8988T (cell line): Measurements from ENCODE around the gene IGFBP2.

ENCODE experiments used
- DNase-seq: peaks from one replicate; pipeline ENCODE4 v3.0.0; 2011

The IGFBP2 gene

GRCh38 chr2:216664593-216665034 lies 31.4 kb downstream of the IGFBP2 start:
- no peak for DNase-seq

GRCh38 chr2:216665242-216665641 lies 32.0 kb downstream of the IGFBP2 start:
- DNase-seq = no peak

- DNase-seq = no peak
These were observed 32.5 kb downstream of the IGFBP2 start for GRCh38 chr2:216665717-216666116.

DNA sequence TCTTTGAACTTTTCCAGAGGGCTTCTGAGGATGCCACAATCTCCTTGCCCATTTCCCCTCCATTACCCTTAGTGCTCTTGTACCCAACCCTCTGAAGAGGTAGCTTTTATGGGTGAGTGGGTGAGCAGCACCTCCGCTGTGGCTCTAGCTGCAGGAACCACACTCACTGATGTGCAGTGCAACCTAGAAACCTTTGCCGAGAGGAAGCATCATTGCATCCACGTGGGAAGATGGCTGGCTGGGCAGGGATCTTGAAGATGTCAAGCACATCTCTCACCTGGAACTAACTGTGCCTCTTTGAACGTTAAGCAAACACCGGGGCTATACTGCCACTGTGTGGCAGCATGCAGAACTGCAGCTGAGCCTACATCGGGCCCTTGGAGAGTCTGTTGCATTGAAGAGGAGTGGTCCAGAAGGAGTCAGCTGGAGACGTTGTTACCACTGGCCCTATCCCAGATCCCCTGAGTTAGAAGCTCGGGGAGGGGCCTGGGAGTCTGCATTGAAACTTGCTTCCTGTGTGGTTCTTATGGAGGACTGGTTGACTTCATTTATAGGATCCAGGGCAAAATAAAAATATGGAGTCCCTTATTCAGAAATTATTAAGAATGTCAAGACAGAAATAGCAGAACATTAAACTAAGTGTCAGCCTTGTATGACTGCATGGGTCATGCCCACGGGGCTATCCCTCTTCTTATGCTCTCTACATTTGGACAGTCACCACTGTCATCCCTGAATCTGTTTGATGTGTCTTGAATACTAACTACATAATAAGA lies 33.4 kb downstream of the IGFBP2 start:
- peak; percentile 67 for DNase-seq

GRCh38 chr2:216670266-216671080 lies 37.3 kb downstream of the IGFBP2 start:
- DNase-seq = no peak

GRCh38 chr2:216671081-216671411 lies 37.8 kb downstream of the IGFBP2 start:
- DNase-seq = no peak

GRCh38 chr2:216671791-216672343 lies 38.6 kb downstream of the IGFBP2 start:
- DNase-seq = no peak

GRCh38 chr2:216672466-216672865 lies 39.2 kb downstream of the IGFBP2 start:
- DNase-seq = no peak

GRCh38 chr2:216673021-216673420 lies 39.8 kb downstream of the IGFBP2 start:
- no peak for DNase-seq

GRCh38 chr2:216673609-216674008 lies 40.4 kb downstream of the IGFBP2 start:
- DNase-seq = no peak

- DNase-seq = no peak
These were observed 41.2 kb downstream of the IGFBP2 start for GRCh38 chr2:216674376-216674775.

DNA sequence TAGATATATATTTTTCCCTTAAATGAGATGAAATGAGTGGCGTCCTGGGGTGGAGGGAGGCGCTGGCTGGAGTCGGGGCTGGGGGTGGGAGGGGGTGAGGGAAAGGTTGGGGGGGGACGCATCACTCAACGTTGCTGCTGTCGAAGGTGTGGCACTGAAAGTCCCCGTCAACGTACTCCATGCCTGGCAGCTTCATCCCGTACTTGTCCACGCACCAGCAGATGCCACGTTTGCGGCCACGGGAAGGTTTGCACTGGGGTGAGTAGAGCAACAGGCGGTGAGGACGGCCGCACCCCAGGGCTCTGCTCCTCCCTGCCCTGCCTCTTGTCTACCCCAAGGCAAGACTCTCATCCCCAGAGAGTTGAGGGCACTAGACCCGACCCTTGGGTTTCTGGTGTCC lies 43.4 kb downstream of the IGFBP2 start:
- DNase-seq = no peak

DNA sequence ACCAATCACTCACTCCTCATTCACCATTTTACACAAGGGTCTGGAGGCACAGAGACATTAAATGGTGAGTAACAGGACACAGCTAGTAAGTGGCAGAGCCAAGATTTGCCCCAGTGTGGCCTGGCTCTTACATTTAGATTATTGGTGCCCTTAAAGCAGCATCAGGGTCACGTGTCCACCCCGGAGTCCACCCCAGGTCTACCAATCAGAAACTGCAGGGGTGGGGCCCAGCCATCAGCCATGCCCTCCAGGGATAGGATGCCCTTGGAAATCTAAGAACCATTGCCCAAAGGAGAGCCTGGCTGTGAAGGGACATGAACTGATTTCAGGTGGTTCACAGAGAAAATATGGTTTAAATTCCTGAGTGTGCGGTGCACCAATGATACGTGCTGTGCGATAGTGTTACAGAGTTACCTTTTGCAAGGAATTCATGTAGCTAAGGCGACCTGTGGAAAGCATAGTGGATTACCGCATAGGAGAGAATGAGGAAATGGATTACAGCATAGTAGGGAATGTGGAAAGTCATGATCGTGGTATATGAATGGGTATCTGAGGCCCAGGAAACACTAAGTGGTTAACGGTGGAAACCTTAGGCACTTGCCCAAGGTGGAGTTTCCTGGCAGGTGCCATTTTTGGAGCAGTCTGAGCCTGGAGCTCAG lies 44.3 kb downstream of the IGFBP2 start:
- no peak for DNase-seq

DNA sequence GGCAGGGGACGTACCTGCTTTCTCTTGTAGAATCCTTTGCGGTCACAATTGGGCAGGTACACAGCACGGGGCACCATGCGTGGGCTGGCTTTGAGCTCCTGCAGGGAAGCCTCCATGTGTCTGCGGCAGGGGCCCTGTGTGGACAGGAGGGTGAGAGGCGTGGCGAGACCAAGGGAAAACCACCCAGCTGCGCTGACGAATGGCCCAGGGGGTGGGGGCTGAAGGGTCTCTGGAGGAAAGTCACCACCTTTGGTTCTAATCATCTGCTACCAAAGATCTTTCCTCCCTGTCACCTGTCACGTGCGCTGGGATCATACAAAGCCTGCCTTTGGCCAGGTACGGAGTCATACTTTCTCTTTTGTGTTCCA lies 44.9 kb downstream of the IGFBP2 start:
- DNase-seq = no peak

DNA sequence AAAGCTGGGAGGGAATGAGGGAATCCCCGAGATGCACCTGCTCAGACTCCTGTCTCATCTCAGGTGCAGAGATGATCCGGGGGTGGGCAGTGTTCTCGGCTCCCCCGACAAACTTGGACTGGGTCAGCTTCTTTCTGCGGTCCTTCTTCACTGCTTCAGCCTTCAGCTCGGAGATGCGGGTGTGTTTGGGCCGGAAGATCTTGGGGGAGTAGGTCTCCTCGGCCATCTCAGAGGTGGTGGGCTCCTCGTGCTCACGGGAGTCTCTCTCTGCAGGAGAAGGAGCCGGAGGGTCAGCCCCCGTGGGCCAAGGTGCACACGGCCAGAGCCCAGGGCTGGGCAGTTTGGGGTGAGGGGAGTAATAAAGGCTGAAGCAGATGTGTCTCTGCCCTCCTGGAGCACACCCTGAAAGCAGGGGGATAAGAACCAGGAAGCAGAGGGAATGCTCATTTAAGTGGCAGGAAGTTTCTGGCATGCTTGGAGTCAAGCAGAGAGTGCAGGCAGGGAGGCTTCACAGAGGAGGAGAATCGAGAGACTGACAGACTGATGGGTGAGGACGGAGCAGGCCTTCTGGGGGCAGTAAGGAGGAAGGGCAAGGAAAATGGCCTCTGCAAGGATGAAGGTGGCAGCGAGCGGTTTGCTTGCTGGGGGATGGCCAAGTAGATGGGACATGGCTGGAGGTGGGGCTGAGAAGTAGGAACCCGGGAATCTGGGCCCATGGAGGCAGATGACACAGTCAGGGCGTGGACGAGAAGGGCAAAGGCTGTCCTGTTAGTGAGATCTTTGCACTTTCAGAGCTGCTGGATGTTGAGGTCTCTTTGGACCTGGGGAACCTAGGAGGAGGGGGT lies 45.8 kb downstream of the IGFBP2 start:
- DNase-seq = no peak

DNA sequence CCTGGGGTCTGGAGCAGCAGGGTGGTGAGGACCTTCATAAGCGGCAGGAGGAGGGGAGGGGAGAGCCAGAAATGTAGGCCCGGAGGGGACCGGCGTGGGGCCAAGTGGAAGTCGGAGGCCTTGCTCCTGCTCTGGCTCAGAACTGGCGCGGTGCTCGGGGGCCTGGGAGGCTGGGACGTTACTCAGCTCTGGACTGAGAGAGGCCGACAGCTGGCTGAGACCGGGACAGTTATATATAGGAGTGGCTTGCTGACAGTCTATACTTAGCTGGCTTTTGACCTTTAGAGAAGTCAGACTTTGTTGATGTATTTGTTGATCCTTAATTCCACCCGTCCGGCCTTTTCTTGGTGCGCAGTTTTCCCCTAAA lies 46.4 kb downstream of the IGFBP2 start:
- no peak for DNase-seq

DNA sequence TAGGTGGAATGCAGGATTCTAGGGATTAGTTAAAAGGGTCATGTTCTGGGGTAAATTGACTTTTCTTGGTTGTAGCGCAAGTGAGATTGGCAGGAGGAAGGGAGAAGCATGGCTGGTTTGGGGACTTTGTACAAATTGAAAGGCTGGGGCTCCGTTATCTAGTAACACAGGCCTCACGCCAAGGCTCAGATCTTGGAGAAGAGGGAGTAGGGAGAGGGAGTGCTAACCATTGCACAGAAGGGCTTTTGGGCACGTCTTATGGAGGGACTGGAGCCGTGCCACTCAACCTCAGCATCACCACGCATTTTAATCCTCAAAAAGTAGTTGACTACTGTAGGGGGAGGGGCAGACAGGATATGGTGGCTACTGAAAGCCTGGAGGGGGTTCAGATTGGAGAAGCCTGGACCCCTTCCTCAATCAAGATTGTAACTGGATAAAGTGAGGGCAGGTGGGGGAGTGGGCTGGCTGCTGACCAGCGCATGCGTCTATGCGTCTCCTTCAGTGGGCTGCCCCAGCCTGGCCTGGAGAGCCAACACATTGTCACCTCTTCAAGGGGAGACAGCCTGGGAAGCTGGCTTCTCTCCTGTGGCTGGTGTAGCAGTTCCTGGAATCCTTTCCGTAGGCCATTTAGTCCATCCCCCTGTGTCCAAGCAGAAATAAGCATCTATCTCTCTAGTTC lies 47.9 kb downstream of the IGFBP2 start:
- no peak for DNase-seq

DNA sequence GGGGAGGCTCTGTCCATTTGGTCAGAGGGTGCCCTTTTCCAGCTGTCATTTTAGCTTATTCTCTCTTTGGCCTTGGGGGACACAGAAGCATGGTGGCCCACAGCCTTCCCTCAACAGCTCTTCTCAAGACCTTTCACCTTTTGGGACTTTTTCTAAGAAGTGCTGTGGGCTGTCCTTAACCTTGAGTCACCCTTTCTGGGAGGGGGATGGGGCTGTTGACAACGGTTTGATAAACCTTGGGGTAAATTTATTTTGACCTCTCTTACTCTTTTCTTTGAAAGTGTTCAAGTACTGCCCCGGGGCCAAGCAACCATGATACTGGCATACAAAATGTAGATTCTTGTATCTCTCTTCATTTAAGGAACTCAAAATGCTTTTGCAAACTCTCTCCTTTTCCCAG lies 48.5 kb downstream of the IGFBP2 start:
- DNase-seq = no peak

DNA sequence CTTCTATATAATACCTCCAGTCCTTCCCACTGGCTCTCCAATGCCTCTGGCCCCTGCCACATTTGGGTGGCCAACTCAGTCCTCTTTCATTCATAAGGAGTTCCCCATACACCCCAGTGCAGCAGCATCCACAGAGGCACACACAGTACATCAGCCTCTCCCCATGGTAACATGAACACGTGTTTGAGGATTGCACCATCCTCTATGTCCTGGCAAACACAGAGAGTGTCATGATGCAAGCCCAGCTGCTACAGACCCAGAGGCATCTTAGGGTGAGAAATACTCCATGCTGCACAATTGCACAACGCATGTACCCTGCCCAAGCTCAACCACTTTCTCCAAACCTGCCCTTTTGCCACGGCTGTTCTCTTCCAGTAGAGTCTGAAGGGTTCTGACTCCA lies 50.6 kb downstream of the IGFBP2 start:
- no peak for DNase-seq

GRCh38 chr2:216685327-216685875 lies 52.2 kb downstream of the IGFBP2 start:
- DNase-seq = no peak

DNA sequence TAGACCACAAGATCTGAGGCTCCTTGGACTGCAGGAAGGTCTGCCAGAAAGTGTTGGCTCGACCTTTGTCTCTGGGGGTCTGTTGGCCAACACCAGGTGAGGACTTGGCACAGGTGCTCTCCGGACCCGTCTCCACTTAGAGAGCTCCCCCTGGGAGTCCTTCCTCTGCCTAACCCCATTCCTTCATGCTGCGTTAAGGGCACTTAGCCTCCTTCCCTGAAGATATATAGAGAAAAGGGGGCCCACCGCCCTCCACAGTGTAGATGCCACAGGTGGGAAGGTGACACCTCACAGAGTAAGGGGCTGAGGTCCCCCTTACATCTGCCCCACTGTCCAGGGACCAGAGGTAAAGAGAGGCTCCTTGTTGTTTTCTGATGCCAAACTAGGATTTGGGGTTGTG lies 53.9 kb downstream of the IGFBP2 start:
- no peak for DNase-seq

- DNase-seq = peak; percentile 78
These were observed 54.4 kb downstream of the IGFBP2 start for GRCh38 chr2:216687646-216688045.
